ENCODE data around the gene COL11A2. TPM values are rescaled to one million over a fixed set of nuclear protein-coding genes. Genes with fewer than 3 reads are reported as not detected.

The COL11A2 gene
- total and polyA plus RNA-seq, 2 of the 13 experiments (the other 11 are each of a cell fraction or from before 2014, with no cell fraction given), result 0.55 TPM

DNA sequence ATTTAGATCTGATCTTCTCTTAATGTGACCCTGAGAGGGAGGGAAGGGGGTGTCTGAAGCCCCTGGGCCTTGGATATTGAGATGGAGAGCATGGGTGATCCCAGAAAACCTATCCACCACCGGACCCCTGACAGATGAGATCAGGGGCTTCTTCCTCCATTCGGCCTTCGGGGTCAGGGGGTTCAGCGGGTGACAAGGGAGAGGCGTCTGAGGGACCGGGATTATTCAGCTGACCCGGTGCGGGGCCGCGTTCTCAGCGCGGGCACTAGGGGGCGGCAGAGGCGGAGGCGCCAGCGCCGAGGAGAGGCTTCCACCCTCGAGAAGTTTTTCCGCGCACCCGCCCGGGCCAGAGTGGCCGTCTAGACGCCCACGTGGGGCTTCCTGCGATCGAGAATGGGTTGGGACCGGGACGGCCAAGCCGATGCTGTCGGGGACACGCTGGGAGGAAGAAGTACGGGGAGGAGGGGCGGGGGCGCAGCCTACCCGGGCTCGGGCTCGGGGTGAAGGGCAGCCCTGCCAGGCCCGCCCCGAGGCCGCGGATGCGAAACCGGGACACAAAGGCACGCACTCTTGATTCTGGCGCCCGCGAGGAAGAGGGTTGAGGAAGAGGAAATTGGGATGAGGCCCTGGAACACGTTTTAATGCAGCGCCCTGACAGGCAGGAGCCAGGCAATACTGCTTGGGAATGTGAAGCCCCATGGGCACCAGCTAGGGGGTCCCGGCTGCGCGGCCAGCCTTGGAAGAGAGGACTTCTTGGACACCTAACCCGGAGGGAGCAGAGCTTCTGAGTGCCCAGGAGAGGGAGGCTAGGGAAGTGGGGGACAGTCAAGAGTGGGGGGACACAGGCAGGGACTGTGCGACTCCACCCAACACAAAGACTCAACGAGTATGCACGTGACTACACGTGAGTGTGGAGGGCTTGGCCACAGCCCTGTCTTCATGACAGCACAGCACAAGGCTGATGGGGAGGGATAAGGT is 30.6 kb downstream of the COL11A2 start (continued):
- TF ChIP-seq, protein P1, sequence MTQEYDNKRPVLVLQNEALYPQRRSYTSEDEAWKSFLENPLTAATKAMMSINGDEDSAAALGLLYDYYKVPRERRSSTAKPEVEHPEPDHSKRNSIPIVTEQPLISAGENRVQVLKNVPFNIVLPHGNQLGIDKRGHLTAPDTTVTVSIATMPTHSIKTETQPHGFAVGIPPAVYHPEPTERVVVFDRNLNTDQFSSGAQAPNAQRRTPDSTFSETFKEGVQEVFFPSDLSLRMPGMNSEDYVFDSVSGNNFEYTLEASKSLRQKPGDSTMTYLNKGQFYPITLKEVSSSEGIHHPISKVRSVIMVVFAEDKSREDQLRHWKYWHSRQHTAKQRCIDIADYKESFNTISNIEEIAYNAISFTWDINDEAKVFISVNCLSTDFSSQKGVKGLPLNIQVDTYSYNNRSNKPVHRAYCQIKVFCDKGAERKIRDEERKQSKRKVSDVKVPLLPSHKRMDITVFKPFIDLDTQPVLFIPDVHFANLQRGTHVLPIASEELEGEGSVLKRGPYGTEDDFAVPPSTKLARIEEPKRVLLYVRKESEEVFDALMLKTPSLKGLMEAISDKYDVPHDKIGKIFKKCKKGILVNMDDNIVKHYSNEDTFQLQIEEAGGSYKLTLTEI (CRISPR knock-in tag; conservative IDR thresholded peaks at IDR 0.05), result no peak
- TF ChIP-seq, protein P2, sequence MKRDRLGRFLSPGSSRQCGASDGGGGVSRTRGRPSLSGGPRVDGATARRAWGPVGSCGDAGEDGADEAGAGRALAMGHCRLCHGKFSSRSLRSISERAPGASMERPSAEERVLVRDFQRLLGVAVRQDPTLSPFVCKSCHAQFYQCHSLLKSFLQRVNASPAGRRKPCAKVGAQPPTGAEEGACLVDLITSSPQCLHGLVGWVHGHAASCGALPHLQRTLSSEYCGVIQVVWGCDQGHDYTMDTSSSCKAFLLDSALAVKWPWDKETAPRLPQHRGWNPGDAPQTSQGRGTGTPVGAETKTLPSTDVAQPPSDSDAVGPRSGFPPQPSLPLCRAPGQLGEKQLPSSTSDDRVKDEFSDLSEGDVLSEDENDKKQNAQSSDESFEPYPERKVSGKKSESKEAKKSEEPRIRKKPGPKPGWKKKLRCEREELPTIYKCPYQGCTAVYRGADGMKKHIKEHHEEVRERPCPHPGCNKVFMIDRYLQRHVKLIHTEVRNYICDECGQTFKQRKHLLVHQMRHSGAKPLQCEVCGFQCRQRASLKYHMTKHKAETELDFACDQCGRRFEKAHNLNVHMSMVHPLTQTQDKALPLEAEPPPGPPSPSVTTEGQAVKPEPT (CRISPR knock-in tag; IDR thresholded peaks at IDR 0.05; ENCODE audit: low read depth), result no peak
- TF ChIP-seq SOX5 (CRISPR knock-in tag; IDR thresholded peaks at IDR 0.05; ENCODE audit: borderline replicate concordance) (no peak), ZNF296 (CRISPR knock-in tag; conservative IDR thresholded peaks at IDR 0.05) (no peak), ZSCAN22 (CRISPR knock-in tag; IDR thresholded peaks at IDR 0.05) (no peak), YY1 (IDR thresholded peaks at IDR 0.05; ENCODE audit: insufficient read depth, insufficient replicate concordance, low read depth, low read length) (peak; percentile 49), RELA (CRISPR knock-in tag; IDR thresholded peaks at IDR 0.05) (no peak), ZNF34 (CRISPR knock-in tag; IDR thresholded peaks at IDR 0.05; ENCODE audit: borderline replicate concordance) (no peak), TBX3 (IDR thresholded peaks at IDR 0.05; ENCODE audit: borderline replicate concordance) (no peak), HCFC1 (IDR thresholded peaks at IDR 0.05; ENCODE audit: low read depth, low read length) (no peak), RBAK (CRISPR knock-in tag; IDR thresholded peaks at IDR 0.05) (no peak), KDM5B (CRISPR knock-in tag; IDR thresholded peaks at IDR 0.05; ENCODE audit: borderline replicate concordance) (peak; percentile 73; the same call in 1 of the 2 replicates)
- TF ChIP-seq, protein P3, sequence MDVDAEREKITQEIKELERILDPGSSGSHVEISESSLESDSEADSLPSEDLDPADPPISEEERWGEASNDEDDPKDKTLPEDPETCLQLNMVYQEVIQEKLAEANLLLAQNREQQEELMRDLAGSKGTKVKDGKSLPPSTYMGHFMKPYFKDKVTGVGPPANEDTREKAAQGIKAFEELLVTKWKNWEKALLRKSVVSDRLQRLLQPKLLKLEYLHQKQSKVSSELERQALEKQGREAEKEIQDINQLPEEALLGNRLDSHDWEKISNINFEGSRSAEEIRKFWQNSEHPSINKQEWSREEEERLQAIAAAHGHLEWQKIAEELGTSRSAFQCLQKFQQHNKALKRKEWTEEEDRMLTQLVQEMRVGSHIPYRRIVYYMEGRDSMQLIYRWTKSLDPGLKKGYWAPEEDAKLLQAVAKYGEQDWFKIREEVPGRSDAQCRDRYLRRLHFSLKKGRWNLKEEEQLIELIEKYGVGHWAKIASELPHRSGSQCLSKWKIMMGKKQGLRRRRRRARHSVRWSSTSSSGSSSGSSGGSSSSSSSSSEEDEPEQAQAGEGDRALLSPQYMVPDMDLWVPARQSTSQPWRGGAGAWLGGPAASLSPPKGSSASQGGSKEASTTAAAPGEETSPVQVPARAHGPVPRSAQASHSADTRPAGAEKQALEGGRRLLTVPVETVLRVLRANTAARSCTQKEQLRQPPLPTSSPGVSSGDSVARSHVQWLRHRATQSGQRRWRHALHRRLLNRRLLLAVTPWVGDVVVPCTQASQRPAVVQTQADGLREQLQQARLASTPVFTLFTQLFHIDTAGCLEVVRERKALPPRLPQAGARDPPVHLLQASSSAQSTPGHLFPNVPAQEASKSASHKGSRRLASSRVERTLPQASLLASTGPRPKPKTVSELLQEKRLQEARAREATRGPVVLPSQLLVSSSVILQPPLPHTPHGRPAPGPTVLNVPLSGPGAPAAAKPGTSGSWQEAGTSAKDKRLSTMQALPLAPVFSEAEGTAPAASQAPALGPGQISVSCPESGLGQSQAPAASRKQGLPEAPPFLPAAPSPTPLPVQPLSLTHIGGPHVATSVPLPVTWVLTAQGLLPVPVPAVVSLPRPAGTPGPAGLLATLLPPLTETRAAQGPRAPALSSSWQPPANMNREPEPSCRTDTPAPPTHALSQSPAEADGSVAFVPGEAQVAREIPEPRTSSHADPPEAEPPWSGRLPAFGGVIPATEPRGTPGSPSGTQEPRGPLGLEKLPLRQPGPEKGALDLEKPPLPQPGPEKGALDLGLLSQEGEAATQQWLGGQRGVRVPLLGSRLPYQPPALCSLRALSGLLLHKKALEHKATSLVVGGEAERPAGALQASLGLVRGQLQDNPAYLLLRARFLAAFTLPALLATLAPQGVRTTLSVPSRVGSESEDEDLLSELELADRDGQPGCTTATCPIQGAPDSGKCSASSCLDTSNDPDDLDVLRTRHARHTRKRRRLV (CRISPR knock-in tag; IDR thresholded peaks at IDR 0.05), result no peak
- TF ChIP-seq, protein P4, sequence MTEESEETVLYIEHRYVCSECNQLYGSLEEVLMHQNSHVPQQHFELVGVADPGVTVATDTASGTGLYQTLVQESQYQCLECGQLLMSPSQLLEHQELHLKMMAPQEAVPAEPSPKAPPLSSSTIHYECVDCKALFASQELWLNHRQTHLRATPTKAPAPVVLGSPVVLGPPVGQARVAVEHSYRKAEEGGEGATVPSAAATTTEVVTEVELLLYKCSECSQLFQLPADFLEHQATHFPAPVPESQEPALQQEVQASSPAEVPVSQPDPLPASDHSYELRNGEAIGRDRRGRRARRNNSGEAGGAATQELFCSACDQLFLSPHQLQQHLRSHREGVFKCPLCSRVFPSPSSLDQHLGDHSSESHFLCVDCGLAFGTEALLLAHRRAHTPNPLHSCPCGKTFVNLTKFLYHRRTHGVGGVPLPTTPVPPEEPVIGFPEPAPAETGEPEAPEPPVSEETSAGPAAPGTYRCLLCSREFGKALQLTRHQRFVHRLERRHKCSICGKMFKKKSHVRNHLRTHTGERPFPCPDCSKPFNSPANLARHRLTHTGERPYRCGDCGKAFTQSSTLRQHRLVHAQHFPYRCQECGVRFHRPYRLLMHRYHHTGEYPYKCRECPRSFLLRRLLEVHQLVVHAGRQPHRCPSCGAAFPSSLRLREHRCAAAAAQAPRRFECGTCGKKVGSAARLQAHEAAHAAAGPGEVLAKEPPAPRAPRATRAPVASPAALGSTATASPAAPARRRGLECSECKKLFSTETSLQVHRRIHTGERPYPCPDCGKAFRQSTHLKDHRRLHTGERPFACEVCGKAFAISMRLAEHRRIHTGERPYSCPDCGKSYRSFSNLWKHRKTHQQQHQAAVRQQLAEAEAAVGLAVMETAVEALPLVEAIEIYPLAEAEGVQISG (CRISPR knock-in tag; IDR thresholded peaks at IDR 0.05), result peak; percentile 78
